SH-SY5Y (cell line): ENCODE results near the gene SVIL.

Experiments used
- GATA2 ChIP-seq: IDR thresholded peaks from 2 replicates; pipeline ENCODE4 v1.6.1; 2011; ENCODE audit warnings: mild to moderate bottlenecking, low read depth, low read length
- GATA3 ChIP-seq: IDR thresholded peaks from 2 replicates; pipeline ENCODE4 v1.6.1; 2011; ENCODE audit warnings: low read depth, mild to moderate bottlenecking, low read length, moderate library complexity

Gene SVIL

GRCh38 chr10:29470355-29470705 lies 164.4 kb downstream of the SVIL start:
- TF ChIP-seq GATA2 (no peak), GATA3 (no peak)

- no peak for TF ChIP-seq GATA2
- no peak for TF ChIP-seq GATA3
Observed at GRCh38 chr10:29469481-29470354, 165.1 kb downstream of the SVIL start.

- TF ChIP-seq GATA3 (no peak), GATA2 (no peak)
Observed at GRCh38 chr10:29465384-29465783, 169.4 kb downstream of the SVIL start.

- no peak for TF ChIP-seq GATA2
- no peak for TF ChIP-seq GATA3
Observed at GRCh38 chr10:29461042-29461441, 173.7 kb downstream of the SVIL start.

- TF ChIP-seq GATA2 (peak; percentile 62), GATA3 (no peak)
Observed at GRCh38 chr10:29455095-29455494, 179.7 kb downstream of the SVIL start.

- TF ChIP-seq GATA3: no peak
- no peak for TF ChIP-seq GATA2
Observed at GRCh38 chr10:29454250-29454649, 180.5 kb downstream of the SVIL start.

- TF ChIP-seq GATA3 (no peak), GATA2 (no peak)
Observed at GRCh38 chr10:29452546-29452945, 182.2 kb downstream of the SVIL start.

- no peak for TF ChIP-seq GATA2
- no peak for TF ChIP-seq GATA3
Observed at GRCh38 chr10:29451946-29452345, 182.8 kb downstream of the SVIL start.

GRCh38 chr10:29450405-29450804 lies 184.4 kb downstream of the SVIL start:
- no peak for TF ChIP-seq GATA3
- TF ChIP-seq GATA2: no peak

GRCh38 chr10:29448125-29448524 lies 186.6 kb downstream of the SVIL start:
- TF ChIP-seq GATA3: no peak

- TF ChIP-seq GATA3 (no peak), GATA2 (no peak)
Observed at GRCh38 chr10:29446327-29446726, 188.4 kb downstream of the SVIL start.

- no peak for TF ChIP-seq GATA2
- TF ChIP-seq GATA3: no peak
Observed at GRCh38 chr10:29443745-29444523, 190.8 kb downstream of the SVIL start.

GRCh38 chr10:29440981-29441380 lies 193.8 kb downstream of the SVIL start:
- TF ChIP-seq GATA3 (no peak), GATA2 (no peak)

- no peak for TF ChIP-seq GATA2
Observed at GRCh38 chr10:29438271-29438670, 196.5 kb downstream of the SVIL start.

- TF ChIP-seq GATA2: no peak
Observed at GRCh38 chr10:29437871-29438270, 196.9 kb downstream of the SVIL start.
